ENCODE data around the gene GJD2.

The GJD2 gene

DNA sequence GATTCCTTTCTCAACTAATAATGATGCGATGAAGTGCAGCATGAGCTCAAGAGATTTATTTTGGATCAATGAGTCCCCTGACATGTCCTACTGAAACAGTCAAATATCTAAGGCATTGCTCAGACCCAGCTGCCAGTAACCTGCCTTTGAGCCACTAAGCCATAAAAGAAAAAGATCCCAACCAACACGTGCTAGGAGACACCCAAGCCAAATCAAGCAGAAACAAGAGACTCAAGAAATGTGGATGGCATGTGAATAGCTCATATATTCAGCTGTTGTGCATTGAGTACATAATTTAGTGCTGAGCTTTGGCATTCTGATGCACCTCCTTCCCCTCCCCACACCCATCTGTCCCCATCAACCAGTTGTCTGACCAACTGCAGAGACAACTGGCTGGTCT lies 29.2 kb downstream of the GJD2 start:
- DNase-seq = no peak

DNA sequence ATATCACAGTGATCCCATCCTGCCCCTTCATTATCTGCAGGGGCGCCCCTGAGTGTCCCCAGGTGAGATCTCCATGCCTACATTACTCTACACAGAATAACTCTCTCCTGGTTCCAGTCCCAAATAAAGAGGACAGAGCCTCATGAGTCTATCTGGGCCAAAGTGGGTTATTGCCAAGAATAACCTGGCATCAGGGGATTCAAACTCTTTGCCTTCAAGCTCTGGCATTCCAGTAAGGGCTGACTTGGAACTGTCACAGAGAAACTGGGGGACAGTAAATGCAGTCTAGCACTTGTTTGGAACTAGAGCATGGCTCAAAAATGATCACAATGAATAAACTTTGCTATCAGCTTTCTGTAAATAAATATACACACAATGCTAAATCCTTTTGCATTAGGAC lies 30.3 kb downstream of the GJD2 start:
- no peak for DNase-seq

- DNase-seq = peak in 7 of 51 donors; percentile 0 to 38 (median 19)
Observed at GRCh38 chr15:34722439-34722836, 32.4 kb downstream of the GJD2 start.

DNA sequence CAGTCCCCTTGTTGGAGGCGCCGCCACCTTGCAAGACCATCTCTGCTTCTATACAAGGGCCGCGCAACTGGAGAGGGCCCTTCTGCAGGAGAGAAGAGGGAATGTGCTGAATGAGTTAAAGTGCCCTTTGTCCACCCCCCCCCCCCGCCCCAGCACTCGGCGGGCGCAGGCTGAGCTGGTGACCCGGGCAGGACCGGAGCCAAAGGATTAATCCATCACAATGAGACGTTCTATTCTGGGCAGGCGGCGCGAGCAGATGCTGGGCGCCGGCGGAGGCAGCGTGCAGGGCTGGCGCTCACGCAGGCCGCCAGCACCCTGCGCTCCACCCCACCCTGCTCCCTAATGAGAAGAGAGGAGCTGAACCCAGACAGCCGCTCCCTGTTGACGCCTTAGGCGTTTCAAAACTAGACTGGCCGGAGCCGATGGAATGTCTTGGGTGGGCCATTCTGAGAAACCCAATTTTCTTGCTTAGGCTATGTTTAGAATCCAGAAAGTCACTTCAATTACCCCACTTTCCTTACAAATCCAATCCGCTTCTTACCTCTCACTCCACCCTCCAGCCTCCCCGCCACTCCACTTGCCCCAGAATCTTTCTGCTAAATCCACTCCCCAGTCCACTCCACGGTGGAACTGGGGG lies 32.9 kb downstream of the GJD2 start:
- peak in 46 of 51 donors; percentile 5 to 78 (median 38) for DNase-seq

GRCh38 chr15:34721157-34721801 lies 33.5 kb downstream of the GJD2 start:
- no peak for DNase-seq

GRCh38 chr15:34719695-34720094 lies 35.1 kb downstream of the GJD2 start:
- DNase-seq = no peak

GRCh38 chr15:34718681-34719665 lies 35.8 kb downstream of the GJD2 start:
- DNase-seq = no peak

- DNase-seq = no peak
Observed at GRCh38 chr15:34717729-34718128, 37.1 kb downstream of the GJD2 start.

GRCh38 chr15:34716111-34716510 lies 38.7 kb downstream of the GJD2 start:
- DNase-seq = no peak

GRCh38 chr15:34714476-34715121 lies 40.2 kb downstream of the GJD2 start:
- DNase-seq = no peak

DNA sequence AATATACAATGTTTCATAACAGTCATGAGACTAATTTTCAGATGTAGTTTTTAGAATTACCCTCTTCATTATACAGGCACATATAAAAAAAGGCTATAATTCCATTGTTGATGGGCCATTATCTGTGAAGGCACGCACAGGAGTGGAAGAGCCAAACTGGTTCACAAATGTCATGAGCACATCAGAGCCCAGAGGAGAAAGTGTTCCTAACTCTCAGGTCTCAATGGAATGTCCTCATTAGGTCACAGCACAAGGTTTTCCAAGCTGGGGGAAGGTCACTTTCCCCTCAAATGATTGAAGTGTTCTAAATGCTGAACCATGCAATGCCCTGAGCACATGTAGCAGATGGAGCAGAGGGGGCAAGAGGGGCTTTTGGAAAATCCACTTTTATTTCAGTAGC lies 41.2 kb downstream of the GJD2 start:
- DNase-seq = no peak

DNA sequence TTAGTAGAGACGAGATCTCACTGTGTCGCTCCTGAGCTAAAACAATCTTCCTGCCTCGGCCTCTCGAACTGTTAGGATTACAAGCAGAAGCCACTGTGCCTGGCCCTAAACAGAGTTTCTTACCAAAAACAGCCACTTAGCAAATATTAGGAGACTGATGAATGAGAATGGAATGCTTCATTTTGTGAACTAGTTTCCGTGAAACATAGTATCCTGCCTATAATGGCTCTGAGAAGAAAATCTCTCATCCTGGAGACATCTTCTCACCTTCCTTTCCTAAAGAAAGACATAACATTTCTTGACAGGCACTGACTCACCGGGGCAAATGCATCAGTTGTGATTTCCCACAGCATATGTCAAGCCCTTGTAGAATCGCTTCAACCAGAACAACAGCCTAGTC lies 44.9 kb downstream of the GJD2 start:
- no peak for DNase-seq

DNA sequence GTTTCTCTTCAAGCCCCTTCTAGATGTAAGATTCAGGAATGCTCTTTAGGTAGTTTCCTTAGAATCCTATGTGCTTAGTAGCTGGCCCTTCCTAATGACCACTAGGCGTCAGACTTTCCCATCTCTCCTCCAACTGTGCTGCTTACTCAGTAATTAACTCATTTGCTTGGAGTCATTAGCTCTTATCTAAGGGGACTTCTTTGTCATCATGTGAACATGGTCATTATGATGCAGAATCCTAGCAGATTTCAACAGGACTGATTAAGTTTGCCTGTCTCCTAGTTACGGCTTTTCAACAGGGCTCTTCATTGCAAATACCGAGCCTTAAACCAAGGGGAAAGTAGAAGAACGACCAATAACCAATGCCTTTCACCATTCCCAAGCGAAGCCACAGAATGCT lies 46.4 kb downstream of the GJD2 start:
- peak in 15 of 51 donors; percentile 1 to 39 (median 10) for DNase-seq

DNA sequence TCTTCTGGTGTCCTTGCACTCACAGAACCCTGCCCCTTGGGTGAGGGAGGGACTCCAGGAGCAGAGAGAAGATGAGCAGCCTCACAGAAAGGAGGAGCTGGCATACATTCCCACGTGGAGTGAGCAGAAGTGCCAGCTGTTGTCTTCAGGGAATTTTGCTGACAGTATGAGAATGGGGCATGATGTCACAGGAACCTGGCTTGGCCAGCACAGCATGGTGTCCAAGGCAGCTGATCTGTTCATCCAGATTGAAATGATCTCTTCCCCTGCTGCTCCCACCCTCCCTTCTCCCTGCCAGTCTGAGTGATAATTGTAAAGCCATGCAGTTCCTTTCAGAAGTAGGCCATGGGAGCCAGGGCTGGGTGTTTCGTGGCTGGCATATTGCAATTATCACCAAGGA lies 53.3 kb downstream of the GJD2 start:
- no peak for DNase-seq

All from hypothalamus (tissue), 51 donors.